Endometrial microvascular endothelial cells (primary cell): Measurements from ENCODE around the gene IFITM5. TPM values are rescaled to one million over a fixed set of nuclear protein-coding genes. Genes with fewer than 3 reads are reported as not detected.
"Not testable (repeated sequence)": the region's sequence is repeated elsewhere in the genome, so short reads cannot be mapped to it uniquely, and the experiment has no call there.

Experiments
- in situ Hi-C: cut with HindIII; loops from 2 replicates; pipeline ENCODE4 v1.10.0; 2017; ENCODE audit warnings: low sequenced_read_pairs, low pct_unique_long_range_greater_than_20kb; ENCODE audit errors: inconsistent ontology term
- total RNA-seq: library from RNA; depleted of rRNA; stranded (reverse); fragments of >200 nt; gene quantifications from one replicate; pipeline ENCODE4 v1.2.3, GENCODE V29; 2015; ENCODE audit errors: inconsistent ontology term

Gene IFITM5
- total RNA-seq, 1 donor from 2014 or later: not detected

GRCh38 chr11:278001-278951, 21.1 kb downstream of the IFITM5 start, which contains the start of gene NLRP6:
NLRP6 (plus strand) TSS chr11:278407; CDS start chr11:278570, 163 bp downstream.
- in situ Hi-C loops: no loop called here

GRCh38 chr11:276219-276618, 23.1 kb downstream of the IFITM5 start:
- in situ Hi-C loops: no loop called here

GRCh38 chr11:272931-273198, 26.5 kb downstream of the IFITM5 start:
- in situ Hi-C loops: no loop called here

GRCh38 chr11:272195-272930, 27.0 kb downstream of the IFITM5 start:
- in situ Hi-C loops: no loop called here

- in situ Hi-C loops: no loop called here
Observed at GRCh38 chr11:271319-271715, 28.0 kb downstream of the IFITM5 start.

GRCh38 chr11:270451-271318, 28.6 kb downstream of the IFITM5 start:
- in situ Hi-C loops: no loop called here

- in situ Hi-C loops: no loop called here
Observed at GRCh38 chr11:269146-269890, 30.0 kb downstream of the IFITM5 start.

- in situ Hi-C loops: not testable (repeated sequence)
Observed at GRCh38 chr11:268716-269145, 30.6 kb downstream of the IFITM5 start.

GRCh38 chr11:267491-267994, 31.8 kb downstream of the IFITM5 start:
- in situ Hi-C loops: no loop called here

GRCh38 chr11:266676-267439, 32.5 kb downstream of the IFITM5 start:
- in situ Hi-C loops: no loop called here

- in situ Hi-C loops: no loop called here
Observed at GRCh38 chr11:261624-262023, 37.7 kb downstream of the IFITM5 start.

GRCh38 chr11:259413-259812, 39.9 kb downstream of the IFITM5 start:
- in situ Hi-C loops: no loop called here

GRCh38 chr11:257766-258493, 41.4 kb downstream of the IFITM5 start:
- in situ Hi-C loops: no loop called here

GRCh38 chr11:256952-257737, 42.2 kb downstream of the IFITM5 start:
- in situ Hi-C loops: no loop called here

- in situ Hi-C loops: no loop called here
Observed at GRCh38 chr11:255816-256215, 43.5 kb downstream of the IFITM5 start.

- in situ Hi-C loops: no loop called here
Observed at GRCh38 chr11:255176-255575, 44.1 kb downstream of the IFITM5 start.
